Mesenchymal stem cell (in vitro differentiated cells and primary cell): ENCODE results near the gene NEUROD4.

Source experiments
- DNase-seq: peaks from one replicate; pipeline ENCODE4 v3.0.0-alpha.2; 2013
- H2AFZ ChIP-seq: one replicate; pipeline ENCODE4 v1.6.1; 2013; ENCODE audit warnings: low read depth, mild to moderate bottlenecking, control low read depth, inconsistent platforms, low read length, moderate library complexity
- H2AK5ac ChIP-seq: 2 replicates; pipeline ENCODE4 v1.6.1; 2013; ENCODE audit warnings: low read length, moderate library complexity, mild to moderate bottlenecking, inconsistent platforms; ENCODE audit not compliant: severe bottlenecking
- H2BK120ac ChIP-seq: one replicate; pipeline ENCODE4 v1.6.1; 2013; ENCODE audit warnings: low read depth, mild to moderate bottlenecking, inconsistent platforms, low read length, moderate library complexity
- H2BK12ac ChIP-seq, 2 experiments: one replicate each; pipeline ENCODE4 v1.6.1; 2013; ENCODE audit warnings: inconsistent platforms in 2 of 2, low read length in 2 of 2, mild to moderate bottlenecking in 2 of 2, moderate library complexity in 2 of 2, control low read depth in 1 of 2
- H2BK15ac ChIP-seq: one replicate; pipeline ENCODE4 v1.6.1; 2013; ENCODE audit warnings: mild to moderate bottlenecking, low read depth, inconsistent platforms; ENCODE audit not compliant: poor library complexity, severe bottlenecking
- H2BK5ac ChIP-seq: 2 replicates; pipeline ENCODE4 v1.6.1; 2013; ENCODE audit warnings: low read depth, mild to moderate bottlenecking, low read length, control low read depth, inconsistent platforms; ENCODE audit not compliant: poor library complexity, severe bottlenecking
- H3K14ac ChIP-seq, 2 experiments: one replicate each; pipeline ENCODE4 v1.6.1; 2013; ENCODE audit warnings: inconsistent platforms in 2 of 2, low read length in 2 of 2, control low read depth in 1 of 2, mild to moderate bottlenecking in 1 of 2, moderate library complexity in 1 of 2
- H3K18ac ChIP-seq, 2 experiments: one replicate each; pipeline ENCODE4 v1.6.1; 2013; ENCODE audit warnings: inconsistent platforms in 2 of 2, low read length in 2 of 2, control low read depth in 1 of 2, low read depth in 1 of 2, mild to moderate bottlenecking in 1 of 2
- H3K23ac ChIP-seq, 2 experiments: one replicate each; pipeline ENCODE4 v1.6.1; 2013; ENCODE audit warnings: inconsistent platforms in 2 of 2, low read length in 2 of 2, mild to moderate bottlenecking in 2 of 2, moderate library complexity in 2 of 2, control low read depth in 1 of 2
- H3K27ac ChIP-seq: 2 replicates; pipeline ENCODE4 v1.5.1; 2013; ENCODE audit warnings: mild to moderate bottlenecking, moderate library complexity, low read length, control low read depth, inconsistent platforms; ENCODE audit not compliant: poor library complexity, severe bottlenecking
- H3K27me3 ChIP-seq, 2 experiments: 2 replicates each; pipeline versions ENCODE4 v1.6.1 to v1.7.0; 2013; ENCODE audit warnings: low read length in 2 of 2, mild to moderate bottlenecking in 2 of 2, moderate library complexity in 2 of 2, control low read depth in 1 of 2, inconsistent platforms in 1 of 2; ENCODE audit not compliant: control insufficient read depth in 1 of 2, insufficient read depth in 1 of 2
- H3K36me3 ChIP-seq, 2 experiments: 2 replicates each; pipeline versions ENCODE4 v1.6.1 to v1.7.0; 2013; ENCODE audit warnings: low read length in 2 of 2, control low read depth in 1 of 2, inconsistent platforms in 1 of 2, low read depth in 1 of 2, mild to moderate bottlenecking in 1 of 2; ENCODE audit not compliant: insufficient read depth in 2 of 2, control insufficient read depth in 1 of 2
- H3K4ac ChIP-seq, 2 experiments: one replicate each; pipeline ENCODE4 v1.6.1; 2013; ENCODE audit warnings: inconsistent platforms in 2 of 2, low read length in 2 of 2, mild to moderate bottlenecking in 2 of 2, moderate library complexity in 2 of 2, control low read depth in 1 of 2, low read depth in 1 of 2
- H3K4me1 ChIP-seq: 2 replicates; pipeline ENCODE4 v1.6.1; 2013; ENCODE audit warnings: low read depth, low read length, control low read depth; ENCODE audit not compliant: control insufficient read depth, insufficient read depth
- H3K4me2 ChIP-seq: 2 replicates; pipeline ENCODE4 v1.6.1; 2013; ENCODE audit warnings: low read length, mild to moderate bottlenecking, inconsistent platforms; ENCODE audit not compliant: poor library complexity, severe bottlenecking
- H3K4me3 ChIP-seq, 2 experiments: 2 replicates each; pipeline versions ENCODE4 v1.5.1 to v1.7.0; 2013; ENCODE audit warnings: low read length in 2 of 2, mild to moderate bottlenecking in 2 of 2, control low read depth in 1 of 2, low read depth in 1 of 2; ENCODE audit not compliant: insufficient read depth in 1 of 2
- H3K79me1 ChIP-seq: replicated peaks from 2 replicates; pipeline ENCODE4 v1.6.1; 2013; ENCODE audit warnings: mild to moderate bottlenecking, control low read depth, low read length, inconsistent platforms; ENCODE audit not compliant: poor library complexity, severe bottlenecking
- H3K9ac ChIP-seq: 2 replicates; pipeline ENCODE4 v1.7.0; 2013; ENCODE audit warnings: mild to moderate bottlenecking, low read length, moderate library complexity
- H3K9me3 ChIP-seq: 2 replicates; pipeline ENCODE4 v1.7.0; 2013; ENCODE audit warnings: mild to moderate bottlenecking, low read length; ENCODE audit not compliant: control insufficient read depth
- H4K8ac ChIP-seq: one replicate; pipeline ENCODE4 v1.6.1; 2013; ENCODE audit warnings: inconsistent platforms, mild to moderate bottlenecking, low read length, moderate library complexity
- H4K91ac ChIP-seq: one replicate; pipeline ENCODE4 v1.6.1; 2013; ENCODE audit warnings: mild to moderate bottlenecking, low read length, inconsistent platforms
- WGBS: methylation state at CpG from one replicate; pipeline ENCODE4 v1.1.7; 2013; ENCODE audit warnings: mixed read lengths; 5-methylcytosine and 5-hydroxymethylcytosine counted together

NEUROD4 gene

DNA sequence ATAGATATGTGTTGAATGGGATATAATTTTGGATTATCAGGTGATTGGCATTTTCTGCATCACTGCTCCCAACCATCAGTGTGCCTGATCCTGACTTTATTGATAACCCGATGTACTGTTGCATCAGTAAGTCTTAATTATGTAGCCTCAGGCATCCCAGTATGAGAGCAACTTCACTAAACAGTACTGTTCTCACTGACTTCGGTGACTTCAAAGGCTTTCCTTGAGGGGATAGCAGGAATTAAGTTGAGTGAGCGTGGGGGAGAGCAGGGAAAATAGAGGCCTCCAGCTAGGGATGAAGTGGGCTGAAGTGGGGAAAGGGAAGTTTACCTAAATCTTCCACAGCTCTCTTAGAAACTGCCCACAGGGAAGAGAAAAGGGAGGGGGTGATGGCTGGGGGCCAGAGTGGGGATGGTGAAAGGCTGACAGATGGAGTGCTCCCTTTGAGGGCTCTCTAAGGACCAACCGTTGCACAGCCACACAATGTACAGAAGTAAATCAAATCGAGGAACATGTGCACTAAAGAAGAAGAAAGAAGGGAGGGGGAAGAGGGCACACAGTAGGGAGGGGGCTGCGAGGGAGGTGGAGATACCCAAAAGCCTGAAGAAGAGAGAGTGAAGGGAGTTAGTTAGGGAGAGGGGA lies 10.7 kb upstream of the NEUROD4 start:
- 57% methylated on average over 6 of the region's 6 CpGs for WGBS
- H3K18ac ChIP-seq: no peak overlapping the region
- no peak overlapping the region for H2BK5ac ChIP-seq
- H3K4me1 ChIP-seq: no peaks in the 10 kb centered on the region
- no peaks in the 10 kb centered on the region for H3K9me3 ChIP-seq
- H2AFZ ChIP-seq: no peak overlapping the region
- H2AK5ac ChIP-seq: no peak overlapping the region
- no peak overlapping the region for H3K14ac ChIP-seq
- no peak for DNase-seq
- H3K4me2 ChIP-seq: no peak overlapping the region
- no peaks in the 10 kb centered on the region for H3K79me1 ChIP-seq
- no peak overlapping the region for H3K27ac ChIP-seq
- H3K4ac ChIP-seq: no peak overlapping the region
- no peak overlapping the region for H2BK12ac ChIP-seq
- H3K9ac ChIP-seq: no peak overlapping the region
- peaks cover 8 to 10% of the 10 kb centered on the region in 2 experiments for H3K27me3 ChIP-seq
- H4K8ac ChIP-seq: no peak overlapping the region
- H3K4me3 ChIP-seq: no peak overlapping the region
- no peak overlapping the region for H3K23ac ChIP-seq
- H2BK120ac ChIP-seq: no peak overlapping the region
- no peak overlapping the region for H2BK15ac ChIP-seq
- H4K91ac ChIP-seq: no peak overlapping the region
- H3K36me3 ChIP-seq: no peaks in the 10 kb centered on the region

DNA sequence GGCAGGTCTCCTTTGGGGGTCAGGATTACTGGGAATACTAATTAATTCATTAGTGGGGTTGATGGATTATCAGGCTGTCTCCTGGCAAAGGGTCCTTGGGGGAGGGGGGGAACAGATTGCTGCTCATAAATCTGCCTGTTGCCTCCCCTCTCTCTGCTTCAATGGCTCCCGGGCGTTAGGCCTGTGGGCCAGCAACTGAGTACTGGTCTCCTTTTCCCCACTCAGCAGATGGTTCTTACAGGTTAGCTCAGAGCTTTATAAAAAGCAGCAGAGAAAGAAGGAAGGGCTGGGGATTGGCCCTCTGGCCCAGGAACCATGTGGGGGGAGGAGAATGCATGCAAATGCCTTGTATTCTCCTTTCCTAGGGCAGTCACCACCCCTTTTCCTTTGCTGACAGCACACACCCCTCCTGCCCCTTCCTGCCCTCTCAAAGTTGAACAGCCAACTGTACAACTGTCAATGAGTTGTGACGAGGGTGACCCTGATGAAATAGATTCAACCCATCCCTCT lies 2.3 kb upstream of the NEUROD4 start:
- no peak overlapping the region for H3K4me3 ChIP-seq
- no peak overlapping the region for H2AK5ac ChIP-seq
- WGBS: 79% methylated on average over 3 of the region's 3 CpGs
- H2BK5ac ChIP-seq: no peak overlapping the region
- H3K27ac ChIP-seq: no peak overlapping the region
- no peak overlapping the region for H3K4ac ChIP-seq
- no peak overlapping the region for H3K23ac ChIP-seq
- no peak overlapping the region for H2BK12ac ChIP-seq
- no peak overlapping the region for H4K8ac ChIP-seq
- H3K4me1 ChIP-seq: no peaks in the 10 kb centered on the region
- no peak overlapping the region for H2BK15ac ChIP-seq
- H3K36me3 ChIP-seq: no peaks in the 10 kb centered on the region
- H2AFZ ChIP-seq: no peak overlapping the region
- no peak overlapping the region for H4K91ac ChIP-seq
- no peak overlapping the region for H3K14ac ChIP-seq
- H3K4me2 ChIP-seq: no peak overlapping the region
- H3K9ac ChIP-seq: no peak overlapping the region
- H3K18ac ChIP-seq: no peak overlapping the region
- H3K27me3 ChIP-seq: peaks cover 8 to 29% of the 10 kb centered on the region in 2 experiments
- no peak for DNase-seq
- no peak overlapping the region for H2BK120ac ChIP-seq
- H3K79me1 ChIP-seq: no peaks in the 10 kb centered on the region
- H3K9me3 ChIP-seq: no peaks in the 10 kb centered on the region

DNA sequence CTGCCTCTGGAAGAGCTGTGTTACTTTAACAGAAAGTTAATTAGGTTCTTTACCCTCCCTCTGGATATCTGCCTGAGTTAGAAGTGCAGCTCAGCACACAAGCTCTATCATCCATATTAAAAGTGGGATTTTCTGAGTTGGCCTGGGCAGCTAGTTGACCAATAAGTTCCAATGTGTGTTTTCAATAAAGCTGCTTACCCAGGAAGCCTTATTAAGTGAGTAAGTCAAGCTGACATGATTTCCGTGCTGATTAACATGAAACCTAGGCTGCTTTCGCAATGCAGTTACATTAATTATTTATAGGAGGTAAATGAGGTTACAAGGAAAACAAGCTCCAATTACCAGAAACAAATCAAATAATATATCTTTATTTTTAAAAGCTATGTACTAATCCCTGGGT lies 4.8 kb downstream of the NEUROD4 start:
- H2BK5ac ChIP-seq: no peak overlapping the region
- no peak overlapping the region for H3K27ac ChIP-seq
- H3K4me2 ChIP-seq: no peak overlapping the region
- H2BK120ac ChIP-seq: no peak overlapping the region
- no peak overlapping the region for H3K4ac ChIP-seq
- WGBS: no CpG with 5 or more reads among the region's 2 CpGs
- no peak overlapping the region for H2BK15ac ChIP-seq
- no peak overlapping the region for H3K4me3 ChIP-seq
- H3K23ac ChIP-seq: no peak overlapping the region
- H3K36me3 ChIP-seq: no peaks in the 10 kb centered on the region
- peaks cover 4 to 14% of the 10 kb centered on the region in 2 experiments for H3K27me3 ChIP-seq
- no peak overlapping the region for H4K8ac ChIP-seq
- H3K14ac ChIP-seq: no peak overlapping the region
- H3K4me1 ChIP-seq: no peaks in the 10 kb centered on the region
- H3K18ac ChIP-seq: no peak overlapping the region
- H3K79me1 ChIP-seq: no peaks in the 10 kb centered on the region
- no peak overlapping the region for H2AK5ac ChIP-seq
- H3K9me3 ChIP-seq: no peaks in the 10 kb centered on the region
- H4K91ac ChIP-seq: no peak overlapping the region
- DNase-seq: no peak
- H3K9ac ChIP-seq: no peak overlapping the region
- H2BK12ac ChIP-seq: no peak overlapping the region
- no peak overlapping the region for H2AFZ ChIP-seq

DNA sequence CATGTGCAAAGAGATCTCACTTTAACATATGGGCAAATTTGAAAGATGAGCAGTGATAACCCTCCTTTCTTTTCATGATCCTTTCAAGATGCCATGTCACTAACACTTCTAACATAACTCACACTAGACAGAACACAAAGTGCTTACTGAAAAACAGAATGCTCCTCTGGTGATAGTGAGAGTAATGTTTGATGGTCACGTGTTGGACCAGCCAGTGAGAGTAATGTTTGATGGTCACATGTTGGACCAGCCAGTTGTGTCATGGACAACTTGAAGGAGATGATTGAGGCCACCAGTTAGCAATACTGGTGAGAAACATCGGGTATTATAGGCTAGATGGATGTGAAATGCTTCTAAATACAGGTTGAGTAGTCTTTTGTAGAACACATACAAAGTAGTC lies 5.7 kb downstream of the NEUROD4 start:
- Histone ChIP-seq H4K8ac (no peak overlapping the region), H2BK15ac (no peak overlapping the region), H3K4ac (no peak overlapping the region), H2BK120ac (no peak overlapping the region), H3K9me3 (no peaks in the 10 kb centered on the region), H3K27me3 (peaks cover 4 to 14% of the 10 kb centered on the region in 2 experiments), H3K23ac (no peak overlapping the region), H2AFZ (no peak overlapping the region), H2AK5ac (no peak overlapping the region), H2BK5ac (no peak overlapping the region), H3K27ac (no peak overlapping the region), H3K4me2 (no peak overlapping the region), H3K79me1 (no peaks in the 10 kb centered on the region), H3K4me1 (no peaks in the 10 kb centered on the region), H3K14ac (no peak overlapping the region), H3K36me3 (no peaks in the 10 kb centered on the region), H3K9ac (no peak overlapping the region), H2BK12ac (no peak overlapping the region), H4K91ac (no peak overlapping the region), H3K18ac (no peak overlapping the region), H3K4me3 (no peak overlapping the region)
- 46% methylated on average over 2 of the region's 2 CpGs for WGBS
- no peak for DNase-seq
